Epithelial cell of umbilical artery (primary cell): ENCODE data around the gene ANKRD13C. TPM values are rescaled to one million over a fixed set of nuclear protein-coding genes. Genes with fewer than 3 reads are reported as not detected.

ENCODE experiments used
- total RNA-seq: library from RNA; depleted of rRNA; stranded (reverse); fragments of >200 nt; gene quantifications from 2 replicates; pipeline ENCODE4 v1.2.3, GENCODE V29; 2014

The ANKRD13C gene, protein sequence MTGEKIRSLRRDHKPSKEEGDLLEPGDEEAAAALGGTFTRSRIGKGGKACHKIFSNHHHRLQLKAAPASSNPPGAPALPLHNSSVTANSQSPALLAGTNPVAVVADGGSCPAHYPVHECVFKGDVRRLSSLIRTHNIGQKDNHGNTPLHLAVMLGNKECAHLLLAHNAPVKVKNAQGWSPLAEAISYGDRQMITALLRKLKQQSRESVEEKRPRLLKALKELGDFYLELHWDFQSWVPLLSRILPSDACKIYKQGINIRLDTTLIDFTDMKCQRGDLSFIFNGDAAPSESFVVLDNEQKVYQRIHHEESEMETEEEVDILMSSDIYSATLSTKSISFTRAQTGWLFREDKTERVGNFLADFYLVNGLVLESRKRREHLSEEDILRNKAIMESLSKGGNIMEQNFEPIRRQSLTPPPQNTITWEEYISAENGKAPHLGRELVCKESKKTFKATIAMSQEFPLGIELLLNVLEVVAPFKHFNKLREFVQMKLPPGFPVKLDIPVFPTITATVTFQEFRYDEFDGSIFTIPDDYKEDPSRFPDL
- total RNA-seq = 24.0 and 27.1 TPM in 2 replicates

DNA sequence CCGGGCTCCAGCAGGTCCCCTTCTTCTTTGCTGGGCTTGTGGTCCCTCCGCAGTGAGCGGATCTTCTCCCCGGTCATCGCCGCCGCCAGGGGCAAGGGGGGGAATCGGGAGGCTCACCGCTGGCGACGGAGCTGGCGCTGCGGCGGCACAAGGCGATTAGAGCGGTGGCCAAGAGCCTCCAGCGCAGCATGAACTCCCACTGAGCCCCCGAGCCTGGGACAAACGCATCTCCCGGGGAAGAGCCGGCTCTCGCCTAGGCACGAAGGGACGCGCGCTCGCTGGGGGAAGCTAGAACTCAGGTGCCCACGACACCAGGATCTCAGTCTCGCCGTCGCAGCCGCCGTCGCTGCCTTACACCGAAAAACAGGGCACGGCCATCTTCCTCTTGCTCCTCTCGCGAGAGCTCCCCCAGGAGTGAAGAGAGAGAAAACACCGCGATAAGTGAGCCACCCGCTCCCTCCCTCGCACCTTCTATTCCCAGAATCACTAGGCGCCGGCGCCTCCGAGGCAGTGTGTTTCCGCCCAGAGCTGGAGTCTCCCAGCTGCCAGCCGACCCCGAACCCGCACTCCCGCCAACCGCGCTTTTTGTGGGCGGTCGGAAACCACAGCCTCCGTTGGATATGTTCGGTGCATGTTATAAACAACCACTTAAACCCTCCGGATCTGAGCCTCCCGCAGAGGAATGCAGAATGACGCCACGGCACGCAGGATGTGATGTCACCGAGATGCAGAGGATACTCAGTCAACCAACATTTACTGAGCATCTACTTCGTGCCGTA, at the start of gene ANKRD13C:
TSS of gene ANKRD13C (minus strand) at position 391 of the 779 bp plus-strand sequence. CDS start at position 77, 314 bp downstream.

DNA sequence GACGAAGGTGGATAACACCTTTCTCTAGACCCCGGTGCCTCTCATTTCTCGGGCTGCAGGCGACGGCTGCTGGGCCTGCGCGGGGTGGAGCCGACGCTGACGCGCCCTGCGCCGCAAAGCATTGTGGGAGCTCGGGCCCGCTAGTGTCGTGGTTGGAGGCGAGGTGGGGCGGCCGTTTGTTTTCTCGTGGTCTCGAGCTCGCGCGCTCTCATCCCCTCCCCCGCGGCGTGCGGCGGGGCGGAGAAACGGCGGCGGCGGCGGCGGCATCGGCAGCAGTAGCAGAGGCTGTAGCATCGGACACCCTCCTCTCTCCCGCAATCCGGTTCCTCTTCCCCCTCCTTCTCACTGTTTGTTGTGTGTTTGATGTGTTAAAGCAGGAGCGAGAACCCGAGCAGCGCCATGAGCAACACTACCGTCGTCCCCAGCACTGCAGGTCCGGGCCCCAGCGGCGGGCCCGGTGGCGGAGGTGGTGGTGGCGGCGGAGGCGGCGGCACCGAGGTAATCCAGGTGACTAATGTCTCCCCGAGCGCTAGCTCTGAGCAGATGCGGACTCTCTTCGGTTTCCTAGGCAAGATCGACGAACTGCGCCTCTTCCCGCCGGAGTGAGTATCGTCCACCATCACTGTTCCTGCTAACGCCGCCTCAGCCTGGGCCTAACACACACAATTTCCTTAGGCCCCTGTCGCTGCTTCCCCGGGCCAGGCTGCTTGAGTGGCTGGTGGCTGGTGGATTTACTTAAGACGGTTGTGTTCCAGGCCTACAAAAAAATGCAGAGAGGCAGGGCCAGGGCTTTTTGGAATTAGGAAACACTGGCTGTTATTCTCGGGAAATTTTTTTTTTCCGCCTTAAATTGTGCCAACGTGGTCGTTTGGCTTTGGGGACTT, 133.0 kb downstream of the ANKRD13C start, which contains the start of gene SRSF11:
TSS of gene SRSF11 (plus strand) at position 143 of the 884 bp plus-strand sequence. CDS start at position 400, 257 bp downstream.

Other genes with a start within 250 kb of the ANKRD13C start
- 29.9 and 30.7 TPM in 2 replicates for gene LRRC40, start 149.1 kb downstream of the ANKRD13C start, total RNA-seq
- gene SRSF11, start 133.3 kb downstream of the ANKRD13C start, total RNA-seq = 87.7 and 93.6 TPM in 2 replicates
- 1.3 and 3.2 TPM in 2 replicates for gene CTH, start 56.5 kb upstream of the ANKRD13C start, total RNA-seq